GM23338 (cell line): ENCODE results near the gene TPMT. TPM values are rescaled to one million over a fixed set of nuclear protein-coding genes. Genes with fewer than 3 reads are reported as not detected.

ENCODE experiments used
- ATAC-seq: fragments of 200-7000 bp; cut with Tn5 transposase; 3 replicates; pipeline ENCODE4 v1.9.1; 2020
- DNase-seq: peaks from one replicate; pipeline ENCODE4 v3.0.0-alpha.2; 2015; ENCODE audit warnings: low spot score
- H2AFZ ChIP-seq: fragments of 200-600 bp; sonication (generic); 2 replicates; pipeline ENCODE4 v1.8.0; 2016; ENCODE audit warnings: antibody characterized with exemption, mild to moderate bottlenecking, moderate library complexity
- H3F3A ChIP-seq: fragments of 200-600 bp; sonication (generic); replicated peaks from 2 replicates; pipeline ENCODE4 v1.8.0; 2017; ENCODE audit warnings: antibody characterized with exemption, mixed run types, low read depth
- H3K27ac ChIP-seq: fragments of 200-600 bp; sonication (generic); 2 replicates; pipeline ENCODE4 v1.6.1; 2016; ENCODE audit warnings: low read depth
- H3K27me3 ChIP-seq: fragments of 200-600 bp; sonication (generic); 2 replicates; pipeline ENCODE4 v1.8.0; 2016; ENCODE audit warnings: mild to moderate bottlenecking, mixed run types, moderate library complexity; ENCODE audit not compliant: insufficient read depth
- H3K36me3 ChIP-seq: fragments of 200-600 bp; sonication (generic); 2 replicates; pipeline ENCODE4 v1.8.0; 2016; ENCODE audit warnings: mild to moderate bottlenecking; ENCODE audit not compliant: insufficient read depth
- H3K4me1 ChIP-seq: fragments of 200-600 bp; sonication (generic); 2 replicates; pipeline ENCODE4 v1.8.0; 2016; ENCODE audit warnings: mild to moderate bottlenecking, moderate library complexity; ENCODE audit not compliant: insufficient read depth
- H3K4me2 ChIP-seq: fragments of 200-600 bp; sonication (generic); 2 replicates; pipeline ENCODE4 v1.7.1; 2017; ENCODE audit warnings: mixed run types
- H3K4me3 ChIP-seq: fragments of 200-600 bp; sonication (generic); 2 replicates; pipeline ENCODE4 v1.6.1; 2016; ENCODE audit warnings: mixed run types
- H3K79me2 ChIP-seq: fragments of 200-600 bp; sonication (generic); replicated peaks from 2 replicates; pipeline ENCODE4 v1.8.0; 2017; ENCODE audit warnings: mild to moderate bottlenecking; ENCODE audit not compliant: insufficient read depth
- H3K9me2 ChIP-seq: fragments of 200-600 bp; sonication (generic); 2 replicates; pipeline ENCODE4 v1.8.0; 2017; ENCODE audit not compliant: insufficient read depth
- H4K20me1 ChIP-seq: fragments of 200-600 bp; sonication (generic); replicated peaks from 2 replicates; pipeline ENCODE4 v1.8.0; 2017; ENCODE audit warnings: mild to moderate bottlenecking; ENCODE audit not compliant: insufficient read depth
- H3K27ac Mint-ChIP-seq: 2 replicates; pipeline ENCODE4 v1.8.0; 2020; ENCODE audit warnings: inconsistent platforms, mild to moderate bottlenecking, moderate library complexity, mixed read lengths
- H3K27me3 Mint-ChIP-seq: 3 replicates; pipeline ENCODE4 v1.8.0; 2022; ENCODE audit warnings: low read depth, mild to moderate bottlenecking, moderate library complexity, mixed read lengths, inconsistent platforms; ENCODE audit not compliant: insufficient read depth, poor library complexity
- H3K36me3 Mint-ChIP-seq: 3 replicates; pipeline ENCODE4 v1.8.0; 2021; ENCODE audit warnings: low read depth, mild to moderate bottlenecking, inconsistent platforms, moderate library complexity, mixed read lengths
- H3K4me1 Mint-ChIP-seq: 3 replicates; pipeline ENCODE4 v1.8.0; 2020; ENCODE audit warnings: mild to moderate bottlenecking, inconsistent platforms, mixed read lengths
- H3K4me3 Mint-ChIP-seq: 3 replicates; pipeline ENCODE4 v1.8.0; 2021; ENCODE audit warnings: moderate library complexity, mild to moderate bottlenecking, inconsistent platforms, mixed read lengths
- H3K9me3 Mint-ChIP-seq: 3 replicates; pipeline ENCODE4 v1.8.0; 2020; ENCODE audit warnings: moderate library complexity, mild to moderate bottlenecking, inconsistent platforms, mixed read lengths
- CREB1 ChIP-seq: fragments of 250-450 bp; sonication (Bioruptor Pico); IDR thresholded peaks from 2 replicates; pipeline ENCODE4 v1.5.0; 2020; ENCODE audit warnings: low read depth, mild to moderate bottlenecking, moderate library complexity
- CTCF ChIP-seq, 2 experiments: fragments of 200-600 bp in 1 of 2; sonication (generic) in 1 of 2; conservative IDR thresholded peaks; 2 replicates each; pipeline versions ENCODE4 v1.5.1 to v1.6.1; 2016 to 2017; ENCODE audit warnings: antibody characterized with exemption in 2 of 2, low read depth in 2 of 2, mild to moderate bottlenecking in 2 of 2, moderate library complexity in 1 of 2
- ETS1 ChIP-seq: IDR thresholded peaks from 2 replicates; pipeline ENCODE4 v1.6.1; 2016; ENCODE audit warnings: antibody characterized with exemption
- EZH2 ChIP-seq: fragments of 200-600 bp; sonication (generic); IDR thresholded peaks from one replicate; pipeline ENCODE4 v1.8.0; 2017; ENCODE audit warnings: antibody characterized with exemption, mild to moderate bottlenecking, low read depth; ENCODE audit not compliant: unreplicated experiment
- EZH2phosphoT487 ChIP-seq: fragments of 200-600 bp; sonication (generic); IDR thresholded peaks from one replicate; pipeline ENCODE4 v1.8.1; 2018; ENCODE audit warnings: antibody characterized with exemption; ENCODE audit not compliant: unreplicated experiment
- JUNB ChIP-seq: IDR thresholded peaks from one replicate; pipeline ENCODE4 v1.6.1; 2016; ENCODE audit warnings: antibody characterized with exemption; ENCODE audit not compliant: unreplicated experiment
- NANOG ChIP-seq: IDR thresholded peaks from 2 replicates; pipeline ENCODE4 v1.6.1; 2016; ENCODE audit warnings: antibody characterized with exemption, borderline replicate concordance
- POLR2AphosphoS5 ChIP-seq: IDR thresholded peaks from 2 replicates; pipeline ENCODE4 v1.6.1; 2016; ENCODE audit warnings: antibody characterized with exemption, low read depth
- REST ChIP-seq: IDR thresholded peaks from one replicate; pipeline ENCODE4 v1.6.1; 2018; ENCODE audit warnings: antibody characterized with exemption; ENCODE audit not compliant: unreplicated experiment
- ZNF114 ChIP-seq: fragments of 250-450 bp; sonication (Bioruptor Pico); IDR thresholded peaks from 2 replicates; pipeline ENCODE4 v1.5.0; 2020; ENCODE audit warnings: mild to moderate bottlenecking, moderate library complexity
- ZNF331 ChIP-seq: fragments of 250-450 bp; sonication (Bioruptor Pico); IDR thresholded peaks from 2 replicates; pipeline ENCODE4 v1.5.0; 2020; ENCODE audit warnings: low read depth, mild to moderate bottlenecking, moderate library complexity
- polyA plus RNA-seq: library from polyadenylated mRNA; unstranded; fragments of >200 nt; fragmentation: Nextera tagmentation; extraction: Ambion mirVana; gene quantifications from 2 replicates; pipeline ENCODE4 v1.2.1, GENCODE V29; 2016
- total RNA-seq: library from RNA; depleted of rRNA; stranded (reverse); fragments of >200 nt; shearing (Covaris generic); gene quantifications from 2 replicates; pipeline ENCODE4 v1.2.3, GENCODE V29; 2014

TPMT gene
- total and polyA plus RNA-seq, 2 experiments from 2014 or later: 19.5 to 21.6 TPM

GRCh38 chr6:18118330-18118729 lies 36.5 kb downstream of the TPMT start:
- TF ChIP-seq CTCF (conservative IDR thresholded peaks at IDR 0.05; ENCODE audit: low read depth in 2 of 2) (no peak), POLR2AphosphoS5 (no peak), REST (no peak), ZNF114 (no peak), EZH2 (no peak), ETS1 (no peak), NANOG (no peak), ZNF331 (CRISPR knock-in tag) (no peak), EZH2phosphoT487 (no peak), CREB1 (CRISPR knock-in tag) (no peak), JUNB (no peak)
- Histone ChIP-seq H3K36me3 (no peaks in the 10 kb centered on the region), H3K4me2 (no peak overlapping the region), H3K4me3 (no peak overlapping the region), H3K27ac (no peak overlapping the region), H3F3A (0 out of 2 replicates have a peak, but pooled peaks cover 3% of the 10 kb centered on the region), H3K9me2 (no peaks in the 10 kb centered on the region; the same call in 1 of the 2 replicates), H3K4me1 (no peaks in the 10 kb centered on the region), H3K27me3 (peaks cover 22% of the 10 kb centered on the region), H4K20me1 (no peaks in the 10 kb centered on the region), H3K79me2 (no peaks in the 10 kb centered on the region), H2AFZ (no peak overlapping the region)
- H3K9me3 Mint-ChIP-seq: peaks cover 5% of the 10 kb centered on the region; the same call in 1 of the 3 replicates
- no peaks in the 10 kb centered on the region; the same call in 2 of the 3 replicates for H3K36me3 Mint-ChIP-seq
- peaks cover 18% of the 10 kb centered on the region for H3K27me3 Mint-ChIP-seq
- peaks cover 4% of the 10 kb centered on the region; the same call in 2 of the 3 replicates for H3K4me1 Mint-ChIP-seq
- no peak overlapping the region for H3K27ac Mint-ChIP-seq
- ATAC-seq (no peak), DNase-seq (no peak)
- H3K4me3 Mint-ChIP-seq: no peak overlapping the region
